PC-9 (cell line): Measurements from ENCODE around the gene C1orf105. TPM values are rescaled to one million over a fixed set of nuclear protein-coding genes. Genes with fewer than 3 reads are reported as not detected.

Experiments
- BruUV-seq: library from RNA; stranded (reverse); fragments of 400-500 nt; replicated peaks from 2 replicates; lab custom pipeline; 2021; lab: Mats Ljungman, UMichigan
- CTCF ChIA-PET: fragments of 300-600 bp; sonication (Branson Sonifier 250); formaldehyde crosslinking; loops from one replicate; lab custom pipeline; 2022; ENCODE audit warnings: antibody characterized with exemption; lab: Charles Lee
- POLR2A ChIA-PET: fragments of 300-600 bp; sonication (Branson Sonifier 250); formaldehyde crosslinking; loops from one replicate; lab custom pipeline; 2022; ENCODE audit warnings: antibody characterized with exemption; ENCODE audit not compliant: unreplicated experiment; lab: Charles Lee
- DNase-seq, 2 experiments: peaks; one replicate each; pipeline versions ENCODE4 v3.0.0 to v3.0.0-alpha.2; 2015 to 2022; ENCODE audit warnings: mixed read lengths in 1 of 2
- H2AFZ ChIP-seq: fragments of 200-600 bp; sonication (generic); 2 replicates; pipeline ENCODE4 v1.8.1; 2017; ENCODE audit warnings: antibody characterized with exemption
- H3F3A ChIP-seq: fragments of 200-600 bp; sonication (generic); 2 replicates; pipeline ENCODE4 v1.8.1; 2017; ENCODE audit warnings: antibody characterized with exemption, mild to moderate bottlenecking, low read depth; ENCODE audit not compliant: insufficient read depth
- H3K27ac ChIP-seq: fragments of 200-600 bp; sonication (generic); 2 replicates; pipeline ENCODE4 v1.6.1; 2016; ENCODE audit warnings: mixed run types
- H3K27me3 ChIP-seq: fragments of 200-600 bp; sonication (generic); 2 replicates; pipeline ENCODE4 v1.6.1; 2016; ENCODE audit warnings: low read depth, mixed run types; ENCODE audit not compliant: insufficient read depth
- H3K36me3 ChIP-seq: fragments of 200-600 bp; sonication (generic); 2 replicates; pipeline ENCODE4 v1.6.1; 2016; ENCODE audit warnings: low read depth, mixed run types
- H3K4me1 ChIP-seq: fragments of 200-600 bp; sonication (generic); replicated peaks from 2 replicates; pipeline ENCODE4 v1.6.1; 2016; ENCODE audit warnings: mixed run types; ENCODE audit not compliant: insufficient read depth
- H3K4me2 ChIP-seq: fragments of 200-600 bp; sonication (generic); 2 replicates; pipeline ENCODE4 v1.6.1; 2017; ENCODE audit warnings: mixed run types
- H3K4me3 ChIP-seq: fragments of 200-600 bp; sonication (generic); 2 replicates; pipeline ENCODE4 v1.6.1; 2016; ENCODE audit warnings: mixed run types
- H3K79me2 ChIP-seq: fragments of 200-600 bp; sonication (generic); 2 replicates; pipeline ENCODE4 v1.6.1; 2017; ENCODE audit warnings: low read depth, mixed run types
- H3K9me2 ChIP-seq: fragments of 200-600 bp; sonication (generic); 2 replicates; pipeline ENCODE4 v1.8.1; 2017; ENCODE audit warnings: mild to moderate bottlenecking; ENCODE audit not compliant: insufficient read depth
- H3K9me3 ChIP-seq: fragments of 200-600 bp; sonication (generic); 2 replicates; pipeline ENCODE4 v1.8.1; 2016; ENCODE audit warnings: low read depth; ENCODE audit not compliant: insufficient read depth
- H4K20me1 ChIP-seq: fragments of 200-600 bp; sonication (generic); 2 replicates; pipeline ENCODE4 v1.8.1; 2017; ENCODE audit not compliant: insufficient read depth
- CTCF ChIP-seq: fragments of 200-600 bp; sonication (generic); conservative IDR thresholded peaks from 2 replicates; pipeline ENCODE4 v1.6.1; 2017; ENCODE audit warnings: mixed run types, antibody characterized with exemption, mild to moderate bottlenecking, moderate library complexity
- EZH2 ChIP-seq: fragments of 200-600 bp; sonication (generic); IDR thresholded peaks from 2 replicates; pipeline ENCODE4 v1.8.0; 2017; ENCODE audit warnings: antibody characterized with exemption, low read depth
- intact Hi-C: fragments of 100-400 bp; cut with micrococcal nuclease; formaldehyde crosslinking; loops from one replicate; pipeline ENCODE4 v1.10.0; 2022; ENCODE audit not compliant: unreplicated experiment
- total RNA-seq: library from RNA; stranded (reverse); gene quantifications from 2 replicates; pipeline ENCODE4 v1.2.3, GENCODE V29; 2021

C1orf105 gene
- total RNA-seq, 1 experiment from 2014 or later, result not detected

GRCh38 chr1:172487550-172487949 lies 67.1 kb downstream of the C1orf105 start:
- CTCF ChIA-PET, result no interaction called here
- Histone ChIP-seq H4K20me1 (no peaks in the 10 kb centered on the region), H3K27me3 (no peaks in the 10 kb centered on the region)

GRCh38 chr1:172488393-172488792 lies 67.9 kb downstream of the C1orf105 start:
- Histone ChIP-seq H3K79me2 (no peaks in the 10 kb centered on the region), H3K9me2 (0 out of 2 replicates have a peak, but pooled peaks cover 4% of the 10 kb centered on the region), H3F3A (0 out of 2 replicates have a peak, but pooled peaks cover 10% of the 10 kb centered on the region), H3K4me2 (no peak overlapping the region), H3K27ac (no peak overlapping the region), H3K4me1 (peaks cover 15% of the 10 kb centered on the region), H3K36me3 (no peaks in the 10 kb centered on the region), H3K27me3 (no peaks in the 10 kb centered on the region), H4K20me1 (no peaks in the 10 kb centered on the region), H3K9me3 (no peaks in the 10 kb centered on the region), H2AFZ (no peak overlapping the region), H3K4me3 (no peak overlapping the region)
- no peak for DNase-seq
- CTCF ChIA-PET, result no interaction called here
- POLR2A ChIA-PET, result no interaction called here
- intact Hi-C loops, result no loop called here
- BruUV-seq, result no TSS peak
- TF ChIP-seq EZH2, result no peak
- no peak for TF ChIP-seq CTCF

More at GRCh38 chr1:172487550-172487949, 67.1 kb downstream of the C1orf105 start:
- Histone ChIP-seq H3F3A (0 out of 2 replicates have a peak, but pooled peaks cover 11% of the 10 kb centered on the region), H3K9me2 (0 out of 2 replicates have a peak, but pooled peaks cover 4% of the 10 kb centered on the region), H3K4me3 (no peak overlapping the region), H3K4me2 (no peak overlapping the region), H3K36me3 (no peaks in the 10 kb centered on the region), H3K79me2 (no peaks in the 10 kb centered on the region), H3K4me1 (peaks cover 20% of the 10 kb centered on the region), H2AFZ (no peak overlapping the region), H3K27ac (no peak overlapping the region), H3K9me3 (no peaks in the 10 kb centered on the region)
- DNase-seq, result no peak
- BruUV-seq, result no TSS peak
- POLR2A ChIA-PET, result no interaction called here
- intact Hi-C loops, result no loop called here
- TF ChIP-seq EZH2, result no peak
- no peak for TF ChIP-seq CTCF

GRCh38 chr1:172489847-172490246 lies 69.4 kb downstream of the C1orf105 start:
- no TSS peak for BruUV-seq
- H3K27ac ChIP-seq, result no peak overlapping the region
- TF ChIP-seq EZH2, result no peak
- TF ChIP-seq CTCF, result no peak
- POLR2A ChIA-PET, result no interaction called here
- peaks cover under 1% of the 10 kb centered on the region; the same call in 1 of the 2 replicates for H3K4me1 ChIP-seq
- no peaks in the 10 kb centered on the region for H3F3A ChIP-seq
- 0 out of 2 replicates have a peak, but pooled peaks cover 4% of the 10 kb centered on the region for H3K9me2 ChIP-seq
- CTCF ChIA-PET, result no interaction called here
- no peak for DNase-seq
- H3K79me2 ChIP-seq, result no peaks in the 10 kb centered on the region
- no peaks in the 10 kb centered on the region for H3K27me3 ChIP-seq
- no peaks in the 10 kb centered on the region for H3K9me3 ChIP-seq
- no peaks in the 10 kb centered on the region for H4K20me1 ChIP-seq
- no peak overlapping the region for H3K4me2 ChIP-seq
- H3K4me3 ChIP-seq, result no peak overlapping the region
- H3K36me3 ChIP-seq, result no peaks in the 10 kb centered on the region
- intact Hi-C loops, result no loop called here
- H2AFZ ChIP-seq, result no peak overlapping the region
